CD4-positive, alpha-beta T cell treated with Interleukin-6 for 4 hours (primary cell): ENCODE measurements around the gene ANO8.

Source experiments
- DNase-seq: peaks from one replicate; pipeline ENCODE4 v3.0.0-alpha.2; 2020; ENCODE audit warnings: mixed read lengths

ANO8 gene

GRCh38 chr19:17347361-17347760, 12.7 kb upstream of the ANO8 start:
- no peak for DNase-seq

GRCh38 chr19:17346109-17346671, 11.5 kb upstream of the ANO8 start:
- peak; percentile 82 for DNase-seq

GRCh38 chr19:17341845-17342244, 7.2 kb upstream of the ANO8 start:
- no peak for DNase-seq

- no peak for DNase-seq
Measured at GRCh38 chr19:17341386-17341785, 6.7 kb upstream of the ANO8 start.

- DNase-seq: no peak
Measured at GRCh38 chr19:17340871-17341357, 6.3 kb upstream of the ANO8 start.

- no peak for DNase-seq
Measured at GRCh38 chr19:17340302-17340870, 5.7 kb upstream of the ANO8 start.

GRCh38 chr19:17339088-17339741, 4.6 kb upstream of the ANO8 start:
- DNase-seq: peak; percentile 47

- DNase-seq: no peak
Measured at GRCh38 chr19:17338433-17339078, 3.9 kb upstream of the ANO8 start.

- peak; percentile 49 for DNase-seq
Measured at GRCh38 chr19:17337675-17338432, 3.2 kb upstream of the ANO8 start.

- peak; percentile 99 for DNase-seq
Measured at GRCh38 chr19:17336872-17337674, 2.4 kb upstream of the ANO8 start, which contains the start of gene GTPBP3. Gene GTPBP3 (plus strand): TSS chr19:17337553. CDS start chr19:17337612, 59 bp downstream.

- DNase-seq: no peak
Measured at GRCh38 chr19:17335575-17335974, 920 bp upstream of the ANO8 start.

GRCh38 chr19:17333611-17334413, 843 bp downstream of the ANO8 start:
- DNase-seq: peak; percentile 90

GRCh38 chr19:17332677-17333581, 1.7 kb downstream of the ANO8 start:
- peak; percentile 13 for DNase-seq

GRCh38 chr19:17332360-17332676, 2.3 kb downstream of the ANO8 start:
- DNase-seq: no peak

- DNase-seq: no peak
Measured at GRCh38 chr19:17331045-17331558, 3.6 kb downstream of the ANO8 start.

GRCh38 chr19:17330262-17331044, 4.2 kb downstream of the ANO8 start:
- DNase-seq: no peak

- DNase-seq: no peak
Measured at GRCh38 chr19:17329366-17330261, 5.0 kb downstream of the ANO8 start.
